ENCODE data around the gene PRMT7.

Gene PRMT7

GRCh38 chr16:68350813-68351350 is 40.1 kb downstream of the PRMT7 start:
- DNase-seq: no peak

GRCh38 chr16:68351463-68351862 is 40.6 kb downstream of the PRMT7 start:
- DNase-seq: no peak

DNA sequence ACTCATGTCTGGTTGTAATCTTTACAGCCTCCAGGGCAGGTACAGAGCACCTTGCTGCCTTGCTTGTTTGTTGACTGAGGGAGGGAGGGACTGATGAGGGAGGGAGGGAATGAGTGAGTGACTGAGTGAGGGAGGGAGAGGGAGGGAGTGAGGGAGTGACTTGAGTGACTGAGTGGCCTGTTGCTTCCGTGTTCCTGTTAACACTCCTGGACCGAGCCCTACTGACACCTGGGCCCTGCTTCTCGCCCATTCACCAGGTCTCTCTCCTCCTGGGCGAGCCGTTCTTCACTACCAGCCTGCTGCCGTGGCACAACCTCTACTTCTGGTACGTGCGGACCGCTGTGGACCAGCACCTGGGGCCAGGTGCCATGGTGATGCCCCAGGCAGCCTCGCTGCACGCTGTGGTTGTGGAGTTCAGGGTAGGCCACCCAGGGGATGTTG is 41.2 kb downstream of the PRMT7 start:
- no peak for DNase-seq

DNA sequence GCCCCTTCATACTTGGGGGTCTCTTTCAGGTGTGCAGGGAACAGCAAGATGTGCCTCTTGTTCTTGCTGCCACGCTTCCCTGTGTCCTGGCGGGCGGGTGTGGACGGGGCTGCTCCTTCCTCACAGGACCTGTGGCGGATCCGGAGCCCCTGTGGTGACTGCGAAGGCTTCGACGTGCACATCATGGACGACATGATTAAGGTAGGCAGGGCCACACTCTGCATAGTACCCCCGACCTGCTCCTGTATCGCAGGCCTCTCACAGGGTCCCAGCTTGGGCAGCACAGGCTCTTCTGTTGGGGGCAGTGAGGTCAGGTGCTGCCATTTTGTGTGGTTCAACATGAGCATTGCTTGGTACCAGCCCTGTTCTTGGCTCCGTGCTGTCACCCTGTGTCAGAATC is 42.5 kb downstream of the PRMT7 start:
- DNase-seq: no peak

- DNase-seq: no peak
Observed at GRCh38 chr16:68354816-68355215, 44.0 kb downstream of the PRMT7 start.

DNA sequence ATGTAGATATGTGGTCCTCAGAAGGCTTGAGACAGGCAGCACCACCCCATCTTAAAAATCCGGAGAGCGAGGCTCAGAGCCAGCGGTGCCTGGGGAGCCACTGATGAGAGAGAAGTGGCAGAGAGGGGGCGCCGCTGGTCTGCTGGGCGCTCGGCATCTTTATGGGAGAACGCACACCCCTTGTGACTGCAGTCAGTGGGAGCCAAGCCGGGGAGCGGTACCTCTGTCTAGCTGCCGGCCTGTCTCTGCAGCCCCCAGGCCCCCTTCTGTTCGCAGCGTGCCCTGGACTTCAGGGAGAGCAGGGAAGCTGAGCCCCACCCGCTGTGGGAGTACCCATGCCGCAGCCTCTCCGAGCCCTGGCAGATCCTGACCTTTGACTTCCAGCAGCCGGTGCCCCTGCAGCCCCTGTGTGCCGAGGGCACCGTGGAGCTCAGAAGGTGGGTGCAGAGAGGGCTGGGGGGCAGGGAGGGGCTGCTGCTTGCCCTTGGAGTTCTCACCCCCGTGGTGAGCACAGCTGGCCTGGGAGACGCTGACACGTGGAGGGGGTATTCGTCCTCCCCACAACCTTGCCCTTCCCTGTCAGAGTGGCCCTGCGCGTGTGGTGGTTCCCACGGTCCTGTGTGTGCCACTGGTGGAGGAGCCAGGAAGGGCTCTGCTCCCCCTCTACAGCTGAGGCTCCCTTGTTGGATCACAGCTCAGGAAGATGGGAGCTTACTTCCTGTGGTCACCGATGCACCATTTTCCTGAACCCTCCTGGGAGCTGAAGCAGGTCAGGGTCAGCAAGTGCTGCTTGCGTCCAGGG is 44.8 kb downstream of the PRMT7 start:
- no peak for DNase-seq

GRCh38 chr16:68356249-68356918 is 45.6 kb downstream of the PRMT7 start:
- peak; percentile 59 for DNase-seq

GRCh38 chr16:68356919-68357286 is 46.1 kb downstream of the PRMT7 start:
- no peak for DNase-seq

GRCh38 chr16:68357521-68357922 is 46.7 kb downstream of the PRMT7 start:
- DNase-seq: no peak

DNA sequence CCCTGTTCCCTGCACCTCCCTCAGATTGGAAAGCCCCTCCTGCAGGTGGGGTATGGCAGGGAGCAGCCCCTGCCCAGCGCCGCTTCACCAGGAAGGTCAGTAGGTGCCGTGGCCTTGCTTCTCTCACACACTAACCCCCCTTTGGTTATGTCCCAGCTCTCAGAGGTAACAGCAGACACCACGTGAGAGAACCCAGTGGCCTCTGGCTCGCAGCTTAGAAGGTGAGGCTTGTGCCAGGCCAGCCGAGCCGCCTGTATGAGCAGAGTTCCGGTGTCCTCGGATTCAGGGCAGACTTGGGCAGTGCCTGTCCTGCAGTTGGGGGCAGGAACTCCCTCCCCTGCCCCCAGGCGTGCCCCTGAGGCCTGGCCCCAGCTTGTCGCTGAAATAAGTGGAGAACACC is 47.1 kb downstream of the PRMT7 start:
- DNase-seq: no peak

DNA sequence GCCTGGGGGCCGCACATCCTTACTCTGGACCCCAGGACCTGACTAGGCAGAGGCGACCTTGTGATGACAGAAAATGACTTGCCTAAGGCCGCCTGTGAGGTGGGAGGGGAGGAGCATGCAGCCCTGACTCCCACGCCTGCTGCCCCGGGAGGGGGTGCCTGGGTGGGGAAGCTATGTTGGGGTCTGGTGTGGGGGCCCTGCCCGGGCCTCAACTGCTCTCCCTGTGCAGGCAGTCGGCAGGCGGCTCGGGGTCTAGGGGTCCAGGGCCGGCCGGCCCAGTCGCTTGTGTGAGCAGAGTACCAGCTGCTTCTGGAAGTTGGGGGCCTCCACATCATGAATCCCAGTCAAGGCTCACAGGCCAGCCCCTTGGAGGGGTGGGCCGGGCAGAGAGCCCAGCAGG is 48.1 kb downstream of the PRMT7 start:
- no peak for DNase-seq

DNA sequence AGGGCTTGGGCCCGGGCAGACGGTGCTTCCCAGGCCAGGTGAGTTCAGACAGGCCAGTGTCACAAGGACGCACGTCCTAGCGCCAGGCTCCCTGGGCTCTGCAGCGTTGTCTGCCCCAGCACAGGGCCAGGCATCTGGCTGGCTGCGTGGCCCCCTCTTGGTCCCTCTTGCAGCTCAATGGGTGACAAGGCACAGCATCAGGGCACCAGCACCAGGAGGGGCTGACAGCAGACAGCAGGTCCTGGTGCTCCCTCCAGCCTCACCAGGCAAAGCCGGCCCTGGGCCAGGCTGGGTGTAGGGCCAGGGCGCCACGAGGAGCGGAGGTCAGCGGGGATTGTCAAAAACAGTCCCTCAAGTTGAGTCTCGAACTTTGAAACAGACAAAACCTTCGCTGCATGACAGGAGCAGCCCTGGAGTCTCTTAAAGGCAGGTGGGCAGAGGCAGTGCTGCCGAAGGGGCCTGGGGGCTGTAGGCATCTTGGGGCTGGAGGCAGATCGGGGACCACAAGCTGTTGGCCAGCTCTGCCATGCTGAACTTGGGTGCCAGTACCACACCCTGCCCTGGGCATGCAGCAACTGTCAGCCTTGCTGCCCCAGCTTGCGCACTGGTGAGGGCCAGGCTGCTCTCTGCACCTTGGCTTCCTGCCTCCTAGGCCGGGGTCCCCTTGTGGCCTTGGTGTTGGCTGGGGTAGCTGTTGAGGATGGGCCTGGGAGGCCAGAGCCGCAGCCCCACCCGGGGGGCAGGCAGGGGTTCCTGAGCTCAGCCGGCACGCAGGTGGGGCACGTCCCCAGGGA is 48.8 kb downstream of the PRMT7 start:
- no peak for DNase-seq

GRCh38 chr16:68360547-68360946 is 49.7 kb downstream of the PRMT7 start:
- DNase-seq: no peak

DNA sequence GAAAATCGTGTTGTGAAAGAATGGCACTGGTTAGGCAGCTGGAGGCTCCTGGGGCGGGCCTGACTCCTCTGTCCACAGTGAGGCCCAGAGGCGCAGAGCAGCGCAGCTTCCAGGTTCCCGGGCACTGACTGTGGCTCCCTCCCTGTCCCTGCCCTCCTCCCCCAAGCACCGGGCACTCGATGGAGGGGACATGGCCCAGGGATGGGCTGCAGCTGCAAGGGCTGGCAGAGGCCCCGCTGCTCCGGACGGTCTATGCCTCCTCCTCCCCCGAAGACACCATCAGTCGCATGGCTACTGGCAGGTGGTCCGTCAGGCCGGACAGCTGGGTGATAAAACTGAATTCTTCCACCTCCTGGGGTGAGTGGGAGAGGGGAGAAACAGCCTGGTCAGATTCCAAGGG is 50.1 kb downstream of the PRMT7 start:
- DNase-seq: no peak

DNA sequence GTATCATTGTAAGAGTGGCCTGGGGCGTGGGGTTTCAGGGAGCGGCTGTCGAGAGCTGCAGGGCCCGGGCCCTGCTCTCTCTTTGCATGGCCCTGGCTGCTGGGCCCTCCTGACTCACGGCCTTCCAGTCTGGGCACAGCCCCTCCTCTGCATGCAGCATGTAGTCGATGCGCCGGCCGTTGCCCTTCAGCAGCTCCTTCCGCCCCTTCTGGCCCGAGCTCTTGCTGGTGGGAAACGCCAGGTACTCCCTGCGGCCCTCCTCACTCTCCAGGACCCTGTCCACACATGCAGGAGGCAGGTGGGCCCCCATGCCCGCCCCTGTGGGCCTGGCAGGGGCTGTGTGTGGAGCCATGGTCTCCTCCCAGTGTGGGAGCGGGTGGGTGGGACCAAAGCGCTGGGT is 50.7 kb downstream of the PRMT7 start:
- no peak for DNase-seq

- DNase-seq: no peak
Observed at GRCh38 chr16:68362262-68362913, 51.6 kb downstream of the PRMT7 start.

- no peak for DNase-seq
Observed at GRCh38 chr16:68362947-68363657, 52.3 kb downstream of the PRMT7 start.

DNA sequence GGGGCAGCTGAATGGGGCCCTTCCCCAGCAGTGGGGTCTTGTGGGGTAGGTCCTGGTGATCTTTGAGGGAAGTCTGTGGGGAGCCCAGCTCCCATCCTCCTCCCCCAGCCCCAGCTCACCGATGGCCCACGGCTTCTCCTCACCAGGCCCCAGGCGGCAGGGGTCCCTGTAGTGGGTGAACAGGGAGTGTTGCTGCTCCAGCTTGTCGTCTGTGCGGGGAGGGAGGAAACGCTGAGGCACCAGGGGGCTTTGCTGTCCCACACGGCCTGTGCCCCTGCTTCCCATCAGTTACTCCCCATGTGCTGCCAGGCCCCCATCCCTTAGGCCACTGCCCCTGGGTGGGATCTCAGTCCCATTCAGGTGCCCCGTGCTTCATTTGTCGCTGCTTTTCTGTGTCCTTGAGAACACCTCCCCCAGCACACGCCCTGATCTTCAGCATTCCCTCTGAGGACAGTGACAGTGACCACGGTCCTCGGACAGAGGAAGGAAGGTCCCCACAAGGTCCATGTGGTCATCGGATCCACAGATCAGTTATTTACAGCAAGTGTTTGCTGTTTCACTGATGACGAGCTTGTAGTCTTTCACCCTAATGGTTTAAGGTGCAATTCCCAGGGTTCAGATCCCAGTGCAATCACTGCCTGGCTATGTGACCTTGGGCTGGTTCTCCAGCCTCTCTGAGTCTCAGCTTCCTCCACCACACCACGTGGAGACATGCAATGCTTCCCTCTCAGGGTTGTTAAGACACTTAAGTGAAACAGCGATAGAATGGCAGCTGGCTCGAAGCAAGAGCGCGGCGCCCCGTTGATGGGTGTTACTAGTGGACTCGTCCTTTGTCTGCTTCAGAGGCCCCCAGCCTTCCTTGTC is 53.1 kb downstream of the PRMT7 start:
- no peak for DNase-seq

- no peak for DNase-seq
Observed at GRCh38 chr16:68364561-68364998, 53.8 kb downstream of the PRMT7 start.

GRCh38 chr16:68365167-68365817 is 54.5 kb downstream of the PRMT7 start:
- DNase-seq: no peak

DNA sequence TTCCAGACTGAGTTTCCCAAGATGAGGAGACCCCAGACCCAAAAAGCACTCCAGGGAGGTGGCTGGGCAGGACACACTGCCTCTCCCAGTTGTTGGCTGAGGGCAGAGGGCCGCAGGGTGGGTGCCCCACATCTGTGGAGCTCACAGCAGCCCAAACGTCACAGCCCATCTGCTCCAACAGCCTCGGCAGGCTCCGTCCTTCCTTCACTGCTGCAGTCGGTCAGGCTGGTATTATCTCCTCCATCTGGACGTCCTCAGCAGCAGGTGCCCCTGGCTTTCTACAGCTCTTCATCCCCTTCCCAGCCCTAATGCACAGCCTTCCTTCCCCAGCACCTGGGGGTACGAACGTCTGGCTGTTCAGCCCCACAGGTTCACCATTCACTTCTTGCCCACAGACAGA is 55.2 kb downstream of the PRMT7 start:
- no peak for DNase-seq
